ENCODE measurements around the gene HOXC10.

Gene HOXC10

GRCh38 chr12:53992377-53992889 lies 7.5 kb downstream of the HOXC10 start:
- no peak for DNase-seq

DNA sequence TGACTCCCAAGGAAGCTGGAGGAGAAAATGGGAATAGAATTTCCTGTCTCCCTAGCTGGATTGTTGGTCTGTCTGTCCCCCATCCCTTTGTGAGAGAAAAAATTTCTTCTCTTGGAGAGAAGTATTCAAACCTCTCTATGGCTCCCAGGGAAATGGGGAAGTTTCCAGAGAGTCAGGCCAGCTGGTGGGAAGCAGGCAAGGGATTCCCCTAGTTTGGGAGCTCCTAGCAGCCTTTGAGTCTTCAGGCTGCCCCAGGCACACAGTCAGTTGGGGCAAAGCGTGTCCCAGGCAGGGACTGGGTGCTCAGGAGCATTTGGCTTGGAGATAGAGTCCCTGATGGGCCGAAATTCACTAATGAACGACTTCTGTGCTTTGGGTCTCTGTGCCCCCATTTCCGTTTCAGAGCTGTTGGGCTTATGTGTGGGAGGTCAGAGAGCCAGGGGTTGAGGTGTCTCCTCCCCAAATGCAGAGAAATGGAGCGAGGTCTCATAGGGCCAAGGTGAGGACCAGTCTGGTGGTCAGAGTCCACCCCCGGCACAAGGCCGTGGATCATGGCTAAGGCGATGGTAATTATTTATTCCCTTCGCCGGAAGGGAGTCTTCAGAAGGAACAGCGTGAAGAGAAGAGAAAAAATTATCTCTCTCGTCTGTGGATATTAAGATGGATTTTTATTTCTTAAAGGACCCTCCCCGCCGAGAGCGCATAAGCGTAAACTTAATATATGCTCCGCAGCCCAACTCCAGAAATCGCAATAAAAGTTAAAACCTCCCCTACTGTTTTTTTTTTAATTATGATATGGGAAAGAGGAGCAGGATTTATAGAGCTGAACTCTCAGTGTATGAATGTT lies 8.4 kb downstream of the HOXC10 start:
- DNase-seq, result no peak

- no peak for DNase-seq
These were observed 9.0 kb downstream of the HOXC10 start for GRCh38 chr12:53994009-53994263.

GRCh38 chr12:53994264-53995001 lies 9.5 kb downstream of the HOXC10 start:
- no peak for DNase-seq

DNA sequence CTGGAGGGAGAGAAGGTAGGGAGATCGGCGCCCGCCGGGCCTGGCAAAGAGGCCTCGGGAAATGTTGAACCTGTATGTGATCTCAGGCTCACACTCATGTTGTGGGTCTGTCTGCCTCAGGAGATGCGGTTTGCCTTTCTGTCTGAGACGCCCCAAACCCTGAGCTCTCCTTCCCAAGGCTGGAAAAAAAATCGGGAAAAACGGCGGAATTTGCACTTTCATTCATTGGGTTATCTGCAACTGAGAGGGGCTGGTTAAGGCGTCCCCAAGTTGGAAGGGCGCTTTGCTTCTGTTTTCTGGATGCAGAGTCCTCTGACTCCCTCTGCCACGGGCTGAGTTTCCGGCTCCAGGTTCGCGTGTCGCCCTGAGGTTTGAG lies 10.0 kb downstream of the HOXC10 start:
- DNase-seq, result no peak

DNA sequence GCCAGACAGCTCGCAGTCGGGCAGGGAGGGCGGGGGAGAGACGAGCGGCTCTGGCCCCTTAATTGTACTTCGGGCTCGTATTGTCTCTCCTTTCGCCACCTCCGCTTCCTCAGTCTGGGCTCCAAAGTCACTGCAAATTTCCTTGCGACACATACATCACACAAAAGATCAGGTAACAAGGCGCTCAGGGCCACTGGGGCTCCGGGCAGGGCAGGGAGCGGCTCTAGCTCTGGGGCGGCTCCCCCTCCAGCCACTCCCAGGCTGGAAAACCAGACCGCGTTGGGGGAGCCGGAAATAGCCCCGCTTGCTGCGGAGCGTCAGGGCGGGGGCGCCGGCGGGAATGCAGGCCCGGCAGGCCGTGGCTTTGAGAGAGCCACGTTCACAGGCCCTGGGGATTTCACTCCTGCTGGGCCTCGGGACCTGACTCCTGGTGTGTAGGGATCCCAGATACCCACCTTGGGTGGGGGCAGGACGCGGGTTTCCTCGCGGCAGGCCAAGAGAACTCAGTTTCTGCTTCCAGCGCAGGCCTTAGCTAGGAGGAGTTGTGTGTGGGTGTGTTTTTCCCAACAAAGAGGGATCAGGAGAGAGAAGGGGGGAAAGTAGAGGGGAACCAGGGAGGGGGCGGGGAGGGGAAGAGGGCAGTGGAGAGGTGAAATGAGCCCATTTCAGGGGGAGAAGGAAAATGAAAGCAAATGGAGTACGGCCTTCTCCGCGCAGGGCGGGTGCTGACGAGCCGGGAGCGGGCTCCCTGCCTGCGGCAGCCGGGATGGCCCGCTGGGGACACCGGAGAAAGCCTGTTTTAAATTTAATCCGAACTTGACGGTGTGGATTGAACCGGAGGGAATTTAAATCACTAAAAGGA lies 10.7 kb downstream of the HOXC10 start:
- no peak for DNase-seq

DNA sequence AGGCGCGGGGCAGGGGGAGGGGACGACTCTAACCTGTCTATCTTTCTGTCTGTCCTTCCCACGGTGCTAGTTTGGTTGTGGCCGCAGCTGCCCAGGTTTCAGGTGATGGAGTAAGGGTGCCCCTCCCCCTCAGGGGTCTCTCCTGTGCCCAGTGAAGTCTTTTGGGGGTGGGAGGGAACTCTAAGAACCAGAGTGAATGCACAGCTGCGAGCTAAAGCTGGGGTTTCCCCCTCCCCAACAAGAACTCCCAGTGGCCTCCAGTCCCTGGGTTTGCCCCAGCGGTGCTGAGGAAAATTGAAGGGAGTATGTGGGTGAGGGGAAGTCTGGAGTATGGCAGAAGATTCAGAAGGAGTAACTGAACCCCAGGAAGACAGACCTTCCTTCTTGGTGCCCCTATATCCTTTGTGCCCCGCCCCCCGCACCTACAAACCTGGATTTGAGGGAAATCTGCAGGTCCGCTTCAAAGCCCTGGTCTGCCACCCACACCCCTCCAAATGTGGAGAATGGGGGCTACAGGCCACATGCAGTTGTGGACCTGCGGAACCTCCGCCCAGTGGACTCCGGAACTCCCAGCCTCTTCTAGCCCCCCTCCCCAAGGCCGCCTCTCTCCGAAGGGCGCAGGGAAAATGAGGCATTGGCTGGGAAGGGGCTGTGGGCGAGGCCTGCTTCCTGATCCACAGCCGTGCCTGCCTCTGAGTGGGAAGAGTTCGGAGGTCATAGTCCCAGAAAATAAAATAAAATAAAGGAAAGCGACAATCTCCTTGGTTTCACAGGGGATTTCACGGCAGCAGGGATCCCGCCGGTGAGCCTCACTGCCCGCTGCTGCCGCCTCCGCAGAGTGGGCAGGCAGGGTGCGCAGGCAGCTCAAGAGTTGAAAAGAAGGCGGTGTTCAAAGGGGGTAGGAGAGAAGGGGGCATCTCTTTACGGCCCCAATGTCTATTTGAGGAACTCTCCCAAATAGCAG lies 11.6 kb downstream of the HOXC10 start:
- no peak for DNase-seq

DNA sequence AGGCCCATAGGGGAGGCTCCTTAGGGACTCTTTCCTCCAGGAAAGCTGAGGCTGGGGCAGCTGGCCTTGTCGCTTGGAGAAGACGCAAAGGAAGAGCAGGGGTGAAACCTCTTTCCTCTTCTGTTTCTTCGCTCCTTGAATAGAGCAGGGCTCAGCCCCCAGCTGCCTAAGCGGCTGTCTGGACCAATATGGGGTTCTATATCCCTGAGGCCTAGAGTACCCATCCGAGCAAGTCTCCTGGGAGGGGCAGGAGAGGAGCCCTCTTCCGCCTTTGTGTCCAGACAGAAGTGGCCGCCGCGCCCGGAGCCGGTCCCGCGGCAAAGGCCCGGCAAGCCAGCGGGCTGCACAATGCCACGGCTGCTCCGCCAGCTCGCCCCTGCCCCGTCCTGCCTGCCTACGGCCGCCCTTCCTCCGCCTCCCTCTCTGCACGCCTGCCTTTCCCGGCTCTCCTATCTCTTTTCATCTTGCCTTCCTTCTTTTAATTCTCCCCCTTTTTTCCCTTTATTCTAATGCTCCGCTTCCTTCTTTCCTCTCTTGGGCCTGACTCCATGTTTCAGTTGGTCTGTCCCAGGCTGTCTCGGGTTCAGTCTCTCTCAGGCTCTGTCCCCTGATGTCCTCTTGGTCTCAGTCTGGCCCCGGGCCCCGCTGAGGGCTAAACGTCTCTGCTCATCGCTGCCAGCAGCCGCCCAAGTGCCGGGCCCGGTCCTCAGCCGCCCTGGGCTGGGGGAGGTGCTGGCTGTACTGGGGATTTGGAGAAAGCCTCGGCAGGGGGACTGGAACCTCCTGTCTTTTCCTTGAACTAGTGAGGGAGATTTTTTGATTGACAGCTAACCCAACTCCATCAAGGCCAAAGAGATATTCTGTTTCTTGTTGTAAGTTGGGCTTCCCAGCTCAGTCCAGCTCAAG lies 12.5 kb downstream of the HOXC10 start:
- DNase-seq, result no peak

DNA sequence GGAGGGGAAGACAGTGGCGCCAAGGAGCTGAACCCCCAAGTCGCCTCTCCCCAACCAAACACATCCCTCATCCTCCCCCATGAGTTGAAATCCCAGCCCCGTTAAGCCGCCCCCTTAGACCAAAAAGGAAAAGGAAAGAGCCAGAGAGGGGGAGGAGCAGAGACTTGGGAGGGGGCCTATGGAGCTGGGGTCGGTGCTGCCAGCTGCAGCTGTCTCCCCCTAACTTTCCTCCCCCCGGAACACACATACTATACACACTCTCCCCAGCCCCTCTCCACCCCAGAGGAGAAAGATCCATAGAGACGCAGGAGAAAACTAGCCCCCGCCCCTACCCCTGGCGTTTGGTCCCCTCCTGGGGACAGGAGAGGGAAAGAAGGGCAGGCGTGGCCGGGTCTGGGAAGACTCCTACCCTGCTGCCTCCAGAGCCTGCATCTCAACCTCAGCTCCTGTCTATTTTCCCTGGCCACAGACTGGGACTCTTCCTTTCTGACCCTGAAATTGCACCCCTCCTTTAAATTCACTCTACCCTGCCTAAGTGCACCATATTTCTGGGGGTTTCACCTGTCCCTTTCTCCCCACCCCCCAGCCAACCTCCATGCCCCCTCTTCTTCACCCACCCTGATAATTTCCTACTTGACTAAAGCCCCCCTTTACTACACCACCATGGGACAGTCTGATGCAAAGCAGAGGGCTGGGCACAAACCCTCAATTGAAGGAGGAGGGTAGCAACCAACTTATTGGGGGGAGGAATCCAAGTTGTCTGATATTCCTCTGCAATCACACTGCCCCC lies 13.4 kb downstream of the HOXC10 start:
- no peak for DNase-seq

DNA sequence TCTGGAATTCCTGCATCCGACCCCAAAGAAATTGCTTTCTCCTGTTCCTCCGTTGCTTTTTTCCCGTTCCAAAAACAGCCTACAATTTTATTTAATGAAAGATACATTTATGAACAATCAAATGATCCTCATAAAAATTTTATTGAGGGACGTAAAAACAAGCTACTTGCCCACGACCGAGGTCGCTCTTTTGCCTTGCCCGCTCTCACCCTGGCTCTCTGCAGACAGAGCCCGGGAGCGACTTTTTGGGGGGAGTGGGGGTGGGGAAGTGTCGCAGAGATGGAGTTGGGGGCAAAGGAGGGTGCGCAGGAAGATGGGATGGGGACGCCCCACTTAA lies 13.9 kb downstream of the HOXC10 start:
- no peak for DNase-seq

- no peak for DNase-seq
These were observed 14.7 kb downstream of the HOXC10 start for GRCh38 chr12:53999559-54000115.

- DNase-seq, result no peak
These were observed 15.5 kb downstream of the HOXC10 start, which contains the start of gene HOXC9 for GRCh38 chr12:54000116-54001114. HOXC9 (plus strand) TSS chr12:54000161; CDS start chr12:54000189, 28 bp downstream.

GRCh38 chr12:54001283-54002187 lies 16.6 kb downstream of the HOXC10 start:
- no peak for DNase-seq

DNA sequence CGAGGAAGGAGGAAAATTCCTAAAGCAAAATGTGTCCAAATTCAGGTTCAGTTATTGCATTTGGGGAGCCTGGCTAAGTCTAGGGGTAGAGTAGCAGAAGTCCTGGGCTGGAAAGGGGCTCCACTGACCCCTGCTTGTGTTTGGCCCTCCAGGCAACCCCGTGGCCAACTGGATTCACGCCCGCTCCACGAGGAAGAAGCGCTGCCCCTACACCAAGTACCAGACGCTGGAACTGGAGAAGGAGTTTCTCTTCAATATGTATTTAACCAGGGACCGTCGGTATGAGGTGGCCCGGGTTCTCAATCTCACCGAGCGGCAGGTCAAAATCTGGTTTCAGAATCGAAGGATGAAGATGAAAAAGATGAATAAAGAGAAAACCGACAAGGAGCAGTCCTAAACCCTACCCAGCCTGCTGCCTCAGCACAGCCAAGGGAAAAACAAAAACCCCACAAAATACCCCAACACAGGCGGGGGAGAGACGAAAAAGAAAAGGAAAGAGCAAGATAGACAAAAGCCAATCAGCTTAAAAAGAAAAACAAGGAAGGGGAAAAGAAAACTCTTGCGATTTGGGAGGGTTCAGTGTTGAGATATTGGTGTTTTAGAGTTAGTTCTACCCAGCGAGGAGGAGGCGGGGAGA lies 17.4 kb downstream of the HOXC10 start:
- DNase-seq, result no peak

- no peak for DNase-seq
These were observed 18.0 kb downstream of the HOXC10 start for GRCh38 chr12:54002915-54003389.

GRCh38 chr12:54003625-54004024 lies 18.7 kb downstream of the HOXC10 start:
- no peak for DNase-seq

Data from activated CD4-positive, alpha-beta T cell treated with anti-CD3 and anti-CD28 coated beads, Interleukin-10, Interleukin-2, amounts not matched to agents 100 ng/mL and 50 ng/mL, durations not matched to agents 16 hours and 8 hours (primary cell).